ENCODE results near the gene SMIM34.
"Not testable (repeated sequence)": the region's sequence is repeated elsewhere in the genome, so short reads cannot be mapped to it uniquely, and the experiment has no call there.

- not testable (repeated sequence) for TF ChIP-seq CTCF, POLR2A, EP300, POLR2AphosphoS5 (IDR thresholded peaks at IDR 0.05)
Measured at GRCh38 chr21:34417448-34418077, 6.2 kb downstream of the SMIM34 start.

Data from upper lobe of left lung (tissue), 4 donors.